22Rv1 (cell line): ENCODE data around the gene MYADML2.
A peak's percentile ranks its signal among the peaks of the same experiment; 100 is the strongest.

Experiments
- ZFX ChIP-seq: fragments of 450-650 bp; IDR thresholded peaks from 2 replicates; pipeline ENCODE4 v1.6.1; 2017; ENCODE audit warnings: antibody characterized with exemption, borderline replicate concordance
- TF ChIP-seq, protein P1 (sequence below): fragments of 450-650 bp; IDR thresholded peaks from 2 replicates; pipeline ENCODE4 v1.5.1; 2017; ENCODE audit warnings: mild to moderate bottlenecking

GRCh38 chr17:81911969-81912368 lies 35.1 kb downstream of the MYADML2 start:
- TF ChIP-seq, protein P1, sequence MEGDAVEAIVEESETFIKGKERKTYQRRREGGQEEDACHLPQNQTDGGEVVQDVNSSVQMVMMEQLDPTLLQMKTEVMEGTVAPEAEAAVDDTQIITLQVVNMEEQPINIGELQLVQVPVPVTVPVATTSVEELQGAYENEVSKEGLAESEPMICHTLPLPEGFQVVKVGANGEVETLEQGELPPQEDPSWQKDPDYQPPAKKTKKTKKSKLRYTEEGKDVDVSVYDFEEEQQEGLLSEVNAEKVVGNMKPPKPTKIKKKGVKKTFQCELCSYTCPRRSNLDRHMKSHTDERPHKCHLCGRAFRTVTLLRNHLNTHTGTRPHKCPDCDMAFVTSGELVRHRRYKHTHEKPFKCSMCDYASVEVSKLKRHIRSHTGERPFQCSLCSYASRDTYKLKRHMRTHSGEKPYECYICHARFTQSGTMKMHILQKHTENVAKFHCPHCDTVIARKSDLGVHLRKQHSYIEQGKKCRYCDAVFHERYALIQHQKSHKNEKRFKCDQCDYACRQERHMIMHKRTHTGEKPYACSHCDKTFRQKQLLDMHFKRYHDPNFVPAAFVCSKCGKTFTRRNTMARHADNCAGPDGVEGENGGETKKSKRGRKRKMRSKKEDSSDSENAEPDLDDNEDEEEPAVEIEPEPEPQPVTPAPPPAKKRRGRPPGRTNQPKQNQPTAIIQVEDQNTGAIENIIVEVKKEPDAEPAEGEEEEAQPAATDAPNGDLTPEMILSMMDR = peak; percentile 32
- TF ChIP-seq ZFX = no peak
